Stimulated activated CD4-positive, alpha-beta T cell treated with anti-CD3 and anti-CD28 coated beads, Interleukin-15, amount 100 ng/mL, for 48 hours (primary cell): ENCODE results near the gene FGD6.
"Not testable (repeated sequence)": the region's sequence is repeated elsewhere in the genome, so short reads cannot be mapped to it uniquely, and the experiment has no call there.

Source experiments
- DNase-seq, 2 donors: peaks; one replicate each; pipeline ENCODE4 v3.0.0-alpha.2; 2020; ENCODE audit warnings: low read depth in 2 of 2

FGD6 gene

GRCh38 chr12:95178136-95178535 is 39.1 kb downstream of the FGD6 start:
- no peak for DNase-seq

GRCh38 chr12:95177201-95177768 is 40.0 kb downstream of the FGD6 start:
- no peak for DNase-seq

DNA sequence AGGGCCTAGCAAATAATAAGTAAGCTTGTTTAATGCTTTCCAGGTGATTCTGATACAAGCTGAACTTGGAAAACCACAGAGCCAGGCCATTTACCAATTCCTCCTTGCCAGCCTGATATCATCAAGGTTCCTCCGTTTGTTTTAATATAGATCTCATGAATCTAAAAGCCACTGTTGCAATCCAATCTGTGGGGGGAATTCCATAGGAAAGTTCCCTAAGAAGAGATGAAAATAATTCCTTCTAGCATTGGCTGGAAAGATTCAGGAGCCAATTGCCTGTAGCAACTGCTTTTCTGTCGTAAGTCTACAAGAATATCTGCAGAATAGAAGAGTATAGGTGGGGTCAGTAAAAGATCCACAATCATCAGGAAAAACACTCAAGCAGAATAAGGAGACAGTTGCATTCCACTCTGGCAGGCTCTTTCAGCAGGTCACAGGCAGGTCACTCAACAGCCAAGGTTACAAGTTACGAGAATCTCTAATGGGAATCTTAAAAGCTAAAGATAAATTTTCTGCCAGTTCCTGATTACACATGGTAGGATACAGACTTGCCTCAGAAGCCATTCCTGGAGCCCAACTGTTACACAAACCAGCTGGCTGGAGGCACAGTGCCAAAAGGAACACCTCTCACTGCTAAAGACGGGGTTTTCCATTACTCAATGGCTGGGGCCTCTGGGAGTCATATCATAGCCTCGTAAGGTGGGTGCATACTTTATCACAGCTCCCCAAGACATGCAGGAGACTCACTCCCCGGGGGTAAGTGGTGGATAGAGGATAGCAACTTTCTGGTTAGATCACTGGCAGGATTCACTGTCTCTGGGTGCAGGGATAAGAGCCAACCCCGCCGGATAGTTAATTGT is 43.6 kb downstream of the FGD6 start:
- no peak for DNase-seq

DNA sequence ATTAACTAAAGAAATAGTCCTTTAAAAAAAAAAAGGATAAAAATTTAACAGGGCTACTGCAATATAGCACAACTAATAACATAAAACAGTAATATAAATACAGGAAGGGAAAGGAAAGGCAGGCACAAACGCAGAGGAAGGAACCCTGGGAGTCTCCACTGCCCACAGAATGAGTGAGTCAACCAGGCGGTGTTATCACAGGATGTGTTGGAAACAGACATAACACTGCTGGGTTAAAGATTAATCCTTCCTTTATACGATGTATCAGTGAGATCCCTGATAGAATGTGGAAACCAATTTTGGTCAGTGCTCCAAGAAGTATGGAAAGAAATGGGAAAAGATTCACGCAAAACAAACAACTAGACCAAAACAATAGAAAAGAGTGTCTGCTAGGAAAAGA is 47.9 kb downstream of the FGD6 start:
- DNase-seq, result no peak

DNA sequence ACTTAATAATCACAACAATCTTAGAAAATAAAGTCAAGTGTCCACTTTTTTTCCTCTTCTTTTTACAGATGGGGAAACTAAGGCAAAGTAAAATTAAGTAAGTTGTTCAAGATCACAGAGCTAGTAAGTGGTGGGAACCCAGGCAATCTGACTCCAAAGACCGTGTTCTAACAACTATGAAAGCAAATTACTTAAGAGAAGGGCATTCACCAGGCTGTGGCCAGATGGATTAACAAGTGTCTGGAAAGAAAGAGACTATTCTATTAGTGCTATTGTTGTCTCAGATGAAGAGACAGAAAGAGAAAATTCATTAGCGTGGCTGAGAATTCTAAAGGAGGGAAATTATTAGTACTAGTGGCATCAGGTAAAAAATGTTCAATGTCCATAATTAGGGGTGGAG is 48.5 kb downstream of the FGD6 start:
- DNase-seq, result no peak

DNA sequence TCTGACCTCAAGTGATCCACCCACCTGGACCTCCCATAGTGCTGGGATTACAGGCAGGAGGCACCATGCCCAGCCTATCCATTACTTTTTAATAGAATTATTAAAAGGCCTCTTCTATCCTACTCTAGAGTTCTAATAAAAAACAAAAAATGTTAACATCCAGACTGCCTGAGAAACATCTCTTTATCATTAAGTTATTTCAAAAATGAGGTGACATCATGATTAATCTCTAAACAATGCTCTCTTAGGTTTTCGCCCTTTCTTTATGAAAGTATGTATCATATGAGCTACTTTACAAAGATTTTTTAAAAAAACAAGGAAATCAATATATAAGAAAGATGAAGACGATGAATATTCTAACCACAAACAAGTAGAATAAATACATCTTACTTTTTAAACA is 52.6 kb downstream of the FGD6 start:
- no peak for DNase-seq

DNA sequence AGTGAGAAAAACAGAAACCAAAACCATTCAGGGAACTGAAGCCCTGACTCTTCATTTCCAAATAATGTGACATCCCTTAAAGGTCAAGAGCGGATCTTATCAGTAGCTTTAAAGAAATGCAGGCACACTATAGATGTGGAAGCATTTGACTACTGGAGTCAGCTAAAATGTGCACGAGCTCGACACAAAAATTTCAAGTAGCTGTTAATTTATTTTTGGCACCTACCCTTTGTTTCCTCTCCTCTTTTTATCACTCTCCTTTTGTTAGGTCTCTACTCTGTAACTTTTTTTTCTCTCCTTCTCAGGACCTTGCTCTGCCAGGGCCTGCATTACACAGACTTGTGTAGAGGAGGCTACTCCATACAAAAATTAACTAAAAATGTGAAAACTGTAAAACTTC is 58.3 kb downstream of the FGD6 start:
- no peak for DNase-seq

GRCh38 chr12:95151821-95152220 is 65.4 kb downstream of the FGD6 start:
- no peak for DNase-seq

DNA sequence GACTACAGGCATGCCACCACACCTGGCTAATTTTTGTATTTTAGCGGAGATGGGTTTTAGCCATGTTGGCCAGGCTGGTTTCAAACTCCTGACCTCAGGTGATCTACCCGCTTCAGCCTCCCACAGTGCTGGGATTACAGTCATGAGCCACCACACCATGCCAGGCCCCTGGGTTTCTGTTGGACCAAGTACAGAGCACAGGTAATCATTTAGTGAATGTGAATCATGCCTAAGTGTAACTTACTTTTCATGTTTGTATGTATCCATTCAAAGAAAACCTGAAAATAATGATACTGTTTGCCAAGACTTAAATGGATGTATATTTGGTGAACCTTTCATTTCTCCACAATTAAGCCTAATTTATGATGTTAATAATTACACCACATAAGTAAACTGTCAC is 65.9 kb downstream of the FGD6 start:
- DNase-seq, result no peak

DNA sequence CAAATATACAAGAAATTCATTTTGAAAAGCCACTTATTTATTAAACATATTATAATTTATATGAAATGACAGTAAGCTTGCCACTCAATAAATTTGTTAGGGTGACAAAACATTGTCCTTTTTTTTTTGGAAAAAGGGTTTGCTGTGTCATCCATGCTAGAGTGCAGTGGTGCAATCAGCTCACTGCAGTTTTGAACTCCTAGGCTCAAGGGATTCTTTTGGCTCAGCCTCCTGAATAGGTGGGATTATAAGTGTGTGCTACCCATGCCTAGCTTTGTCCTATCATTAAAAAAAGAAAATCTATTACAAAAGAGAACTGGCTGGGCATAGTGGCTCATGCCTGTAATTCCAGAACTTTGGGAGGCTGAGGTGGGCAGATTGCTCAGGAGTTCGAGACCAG is 66.8 kb downstream of the FGD6 start:
- no peak for DNase-seq

DNA sequence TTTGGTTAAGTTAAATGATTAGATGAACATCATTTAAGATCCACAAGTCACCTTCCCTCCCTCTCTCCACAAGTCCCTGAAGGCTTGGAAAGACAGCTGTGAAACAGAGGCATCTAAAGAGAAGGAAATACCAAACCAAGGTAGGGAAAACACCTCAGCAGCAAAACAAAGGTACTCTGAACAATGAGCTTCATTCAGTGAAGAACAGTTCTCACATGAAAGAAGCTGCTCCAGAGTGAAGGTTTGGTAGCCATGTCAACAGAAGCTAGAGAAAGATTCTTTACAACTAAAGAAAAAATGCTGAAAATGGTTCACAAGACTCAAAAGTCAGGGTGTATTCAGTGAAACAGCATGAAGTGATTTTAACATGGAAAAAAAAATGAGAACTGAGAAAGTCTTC is 69.4 kb downstream of the FGD6 start:
- no peak for DNase-seq

GRCh38 chr12:95146769-95147168 is 70.5 kb downstream of the FGD6 start:
- no peak for DNase-seq

GRCh38 chr12:95143621-95144205 is 73.6 kb downstream of the FGD6 start:
- DNase-seq, result no peak

- no peak for DNase-seq
Measured at GRCh38 chr12:95142431-95143151, 74.7 kb downstream of the FGD6 start.

DNA sequence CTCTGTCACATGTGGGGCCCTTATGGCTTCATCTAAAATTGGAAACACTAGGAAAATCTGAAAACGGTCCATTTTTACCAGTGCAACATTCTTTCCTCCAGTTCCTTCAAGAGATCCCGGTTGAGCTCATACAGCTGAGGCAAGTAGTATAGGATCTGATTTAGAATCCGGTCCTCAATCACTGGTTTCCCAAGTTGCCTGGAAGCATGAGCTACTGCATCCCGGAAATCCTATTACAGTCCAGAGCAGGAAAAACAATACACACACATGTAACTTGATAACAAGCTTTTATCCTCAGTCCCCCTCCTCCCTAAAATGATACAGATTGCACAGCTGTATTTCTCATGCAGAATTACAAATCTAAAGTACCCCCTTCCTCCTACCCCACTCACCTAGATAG is 76.0 kb downstream of the FGD6 start:
- no peak for DNase-seq

DNA sequence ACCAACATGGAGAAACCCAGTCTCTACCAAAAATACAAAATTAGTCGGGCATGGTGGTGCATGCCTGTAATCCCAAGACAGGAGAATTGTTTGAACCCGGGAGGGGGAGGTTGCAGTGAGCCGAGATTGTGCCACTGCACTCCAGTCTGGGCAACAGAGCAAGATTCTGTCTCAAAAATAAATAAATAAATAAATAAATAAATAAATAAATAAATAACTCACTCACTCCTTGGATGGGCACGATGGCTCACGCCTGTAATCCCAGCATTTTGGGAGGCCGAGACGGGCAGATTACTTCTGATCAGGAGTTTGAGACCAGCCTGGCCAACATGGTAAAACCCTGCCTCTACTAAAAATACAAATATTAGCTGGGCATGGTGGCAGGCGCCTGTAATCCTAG is 79.2 kb downstream of the FGD6 start:
- not testable (repeated sequence) for DNase-seq

DNA sequence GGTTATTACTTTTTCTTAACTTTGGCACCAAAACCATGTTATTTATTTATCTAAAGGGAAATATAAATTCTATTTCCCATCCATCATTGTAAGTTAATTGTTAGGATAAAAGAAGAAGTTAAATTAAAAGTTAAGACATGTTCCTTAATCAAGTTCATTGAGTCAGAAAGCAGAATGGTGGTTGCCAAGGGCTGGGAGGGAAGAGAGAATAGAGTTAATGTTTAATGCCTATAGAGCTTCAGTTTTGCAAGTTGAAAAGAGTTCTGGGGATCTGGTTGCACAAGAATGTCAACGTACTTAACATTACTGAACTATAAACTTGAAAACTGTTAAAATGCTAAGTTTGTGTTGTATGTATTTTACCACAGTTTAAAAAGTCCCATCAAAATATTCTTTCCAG is 80.7 kb downstream of the FGD6 start:
- DNase-seq, result no peak

GRCh38 chr12:95134085-95134484 is 83.2 kb downstream of the FGD6 start:
- DNase-seq, result no peak

DNA sequence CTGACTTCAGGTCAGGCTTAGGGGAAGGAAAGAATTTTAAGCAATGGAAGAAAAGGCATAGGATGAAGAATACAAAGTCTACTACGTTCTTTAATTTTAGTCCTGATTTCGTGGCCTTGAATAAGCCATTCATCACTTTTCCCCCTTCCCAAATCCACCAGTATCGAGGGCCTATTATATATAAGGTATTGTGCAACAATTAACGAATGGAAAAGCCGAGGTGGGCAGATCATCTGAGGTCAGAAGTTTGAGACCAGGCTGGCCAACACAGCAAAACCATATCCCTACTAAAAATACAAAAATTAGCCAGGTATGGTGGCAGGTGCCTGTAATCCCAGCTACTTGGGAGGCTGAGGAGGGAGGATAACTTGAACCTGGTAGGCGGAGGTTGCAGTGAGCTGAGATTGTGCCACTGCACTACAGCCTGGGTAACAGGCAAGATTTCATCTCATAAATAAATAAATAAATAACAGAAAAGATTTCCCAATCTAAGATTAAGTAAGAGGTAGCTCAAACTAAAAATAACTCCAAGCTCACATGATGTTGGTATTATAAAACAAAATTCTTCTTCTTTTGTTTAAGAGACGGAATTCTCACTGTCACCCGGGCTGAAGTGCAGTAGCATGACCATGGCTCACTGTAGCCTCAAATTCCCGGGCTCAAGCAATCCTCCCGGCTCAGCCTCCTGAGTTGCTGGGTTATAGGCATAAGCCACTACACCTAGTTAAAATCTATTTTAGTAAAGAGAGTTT is 85.5 kb downstream of the FGD6 start:
- no peak for DNase-seq

DNA sequence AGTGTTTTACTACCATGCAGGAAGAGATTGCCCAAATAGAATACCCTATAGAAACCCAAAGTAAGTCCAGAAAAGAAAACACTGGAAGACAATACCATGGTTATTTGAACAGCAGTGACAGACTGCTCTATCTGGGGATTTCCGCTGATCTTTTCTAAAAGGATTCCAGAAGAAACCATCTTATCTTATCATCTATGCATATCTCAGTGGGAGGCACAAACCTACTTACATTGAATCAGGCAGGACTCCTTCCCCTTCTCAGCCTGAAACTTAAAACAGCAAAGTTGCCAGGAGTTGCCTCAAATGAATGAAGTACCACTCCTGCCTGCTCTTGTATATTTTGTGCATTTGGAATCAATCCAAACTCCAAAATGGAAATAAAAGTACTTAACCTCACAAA is 87.2 kb downstream of the FGD6 start:
- no peak for DNase-seq

- no peak for DNase-seq
Measured at GRCh38 chr12:95129115-95129514, 88.2 kb downstream of the FGD6 start.

GRCh38 chr12:95126736-95127135 is 90.5 kb downstream of the FGD6 start:
- no peak for DNase-seq
